AG04450 (cell line): ENCODE measurements around the gene IBTK. TPM values are rescaled to one million over a fixed set of nuclear protein-coding genes. Genes with fewer than 3 reads are reported as not detected.

Source experiments
- CTCF ChIA-PET: fragments of 300-600, 350-600 bp; formaldehyde crosslinking; extraction: SDS; loops from one replicate; lab custom pipeline; 2022; ENCODE audit warnings: antibody characterized with exemption, inconsistent platforms; lab: Charles Lee
- POLR2A ChIA-PET: fragments of 350-600 bp; formaldehyde crosslinking; extraction: SDS; loops from one replicate; lab custom pipeline; 2021; ENCODE audit warnings: antibody characterized with exemption, inconsistent platforms; lab: Yijun Ruan, JAX
- DNase-seq: peaks from one replicate; pipeline ENCODE4 v3.0.0-alpha.2; 2011; ENCODE audit warnings: low read depth, low spot score
- H3K27ac ChIP-seq: one replicate; pipeline ENCODE4 v1.5.1; 2012; ENCODE audit warnings: low read depth, low read length, control low read depth
- H3K27me3 ChIP-seq: one replicate; pipeline ENCODE4 v1.6.0; 2012; ENCODE audit warnings: low read length; ENCODE audit not compliant: control insufficient read depth, insufficient read depth
- H3K4me3 ChIP-seq: 2 replicates; pipeline ENCODE4 v1.5.1; 2011; ENCODE audit warnings: mild to moderate bottlenecking, low read depth, low read length, control low read depth
- H3K9me3 ChIP-seq: 2 replicates; pipeline ENCODE4 v1.5.1; 2012; ENCODE audit warnings: low read length; ENCODE audit not compliant: control insufficient read depth, insufficient read depth
- CTCF ChIP-seq: IDR thresholded peaks from 2 replicates; pipeline ENCODE4 v1.5.1; 2011; ENCODE audit warnings: low read depth, low read length, control low read depth, inconsistent platforms
- polyA plus RNA-seq: library from polyadenylated mRNA; depleted of rRNA; stranded (reverse); fragments of >200 nt; gene quantifications from 2 replicates; pipeline ENCODE4 v1.2.3, GENCODE V29; 2011

The IBTK gene
- polyA plus RNA-seq, 1 experiment, result 39.8 TPM

GRCh38 chr6:82275686-82276085 lies 28.1 kb upstream of the IBTK start:
- Histone ChIP-seq H3K9me3 (no peaks in the 10 kb centered on the region), H3K4me3 (no peak overlapping the region), H3K27me3 (no peaks in the 10 kb centered on the region), H3K27ac (no peak overlapping the region)
- CTCF ChIA-PET, result interaction anchor here (1.1 to 1.5 kb wide), 2 partner anchors 24 to 87 kb away, joined by 3 read pairs; no protein-coding TSS in a partner anchor
- DNase-seq, result no peak
- TF ChIP-seq CTCF, result no peak
- POLR2A ChIA-PET, result no interaction called here

- Histone ChIP-seq H3K4me3 (no peak overlapping the region), H3K9me3 (no peaks in the 10 kb centered on the region), H3K27me3 (no peaks in the 10 kb centered on the region), H3K27ac (no peak overlapping the region)
- ChIA-PET POLR2A (no interaction called here), CTCF (interaction anchor here (0.6 to 4.9 kb wide), 6 partner anchors 17 to 792 kb away, joined by 3 to 54 read pairs (median 28); partner anchors contain the start of genes DOP1A and UBE3D)
- TF ChIP-seq CTCF, result no peak
- DNase-seq, result no peak
Measured at GRCh38 chr6:82273295-82273694, 25.8 kb upstream of the IBTK start.

GRCh38 chr6:82270881-82271635 lies 23.5 kb upstream of the IBTK start:
- Histone ChIP-seq H3K27me3 (no peaks in the 10 kb centered on the region), H3K4me3 (no peak overlapping the region), H3K9me3 (no peaks in the 10 kb centered on the region), H3K27ac (no peak overlapping the region)
- ChIA-PET CTCF (interaction anchor here (0.6 to 4.9 kb wide), 70 partner anchors 9 to 795 kb away, joined by 3 to 54 read pairs (median 4); partner anchors contain the start of genes DOP1A, TPBG and UBE3D), POLR2A (no interaction called here)
- DNase-seq, result no peak
- peak; percentile 61 for TF ChIP-seq CTCF

GRCh38 chr6:82268301-82268846 lies 20.8 kb upstream of the IBTK start:
- no peaks in the 10 kb centered on the region for H3K27me3 ChIP-seq
- no peak for DNase-seq
- ChIA-PET CTCF (interaction anchor here (0.6 to 4.9 kb wide), 7 partner anchors 24 to 797 kb away, joined by 3 to 54 read pairs (median 4); partner anchors contain the start of genes DOP1A and UBE3D), POLR2A (interaction anchor here (0.7 kb wide), 1 partner anchor 790 kb away, joined by 6 read pairs; no protein-coding TSS in a partner anchor)
- H3K4me3 ChIP-seq, result no peak overlapping the region
- TF ChIP-seq CTCF, result no peak
- no peaks in the 10 kb centered on the region for H3K9me3 ChIP-seq
- H3K27ac ChIP-seq, result no peak overlapping the region

GRCh38 chr6:82264824-82265223 lies 17.3 kb upstream of the IBTK start:
- no peak for TF ChIP-seq CTCF
- no peaks in the 10 kb centered on the region for H3K27me3 ChIP-seq
- no peak for DNase-seq
- no peak overlapping the region for H3K27ac ChIP-seq
- CTCF ChIA-PET, result no interaction called here
- H3K9me3 ChIP-seq, result no peaks in the 10 kb centered on the region
- no peak overlapping the region for H3K4me3 ChIP-seq
- POLR2A ChIA-PET, result no interaction called here
